Panc1 (cell line): ENCODE data around the gene OTC. TPM values are rescaled to one million over a fixed set of nuclear protein-coding genes. Genes with fewer than 3 reads are reported as not detected.

Source experiments
- ATAC-seq: fragments of 200-7000 bp; cut with Tn5 transposase; 2 replicates; pipeline ENCODE4 v1.9.1; 2020; ENCODE audit warnings: mild to moderate bottlenecking, moderate library complexity
- BruUV-seq: library from RNA; stranded (reverse); fragments of 400-500 nt; replicated peaks from 2 replicates; lab custom pipeline; 2021; lab: Mats Ljungman, UMichigan
- CTCF ChIA-PET: fragments of 300-600 bp; sonication (Branson Sonifier 250); formaldehyde crosslinking; loops from one replicate; lab custom pipeline; 2022; ENCODE audit warnings: antibody characterized with exemption; lab: Charles Lee
- POLR2A ChIA-PET: fragments of 300-600 bp; sonication (Branson Sonifier 250); formaldehyde crosslinking; loops from one replicate; lab custom pipeline; 2022; ENCODE audit warnings: antibody characterized with exemption; lab: Charles Lee
- DNase-seq: peaks from one replicate; pipeline ENCODE4 v3.0.0-alpha.2; 2010; ENCODE audit warnings: low read depth, low spot score
- H3K27ac ChIP-seq: 2 replicates; pipeline ENCODE4 v1.5.1; 2011; ENCODE audit warnings: mild to moderate bottlenecking, low read length, inconsistent platforms
- H3K27me3 ChIP-seq: fragments of 200-500 bp; sonication (Bioruptor generic); 2 replicates; pipeline ENCODE4 v1.6.0; 2014; ENCODE audit warnings: low read length, inconsistent platforms; ENCODE audit not compliant: control insufficient read depth, insufficient read depth
- H3K36me3 ChIP-seq: fragments of 200-500 bp; sonication (Bioruptor generic); 2 replicates; pipeline ENCODE4 v1.5.1; 2014; ENCODE audit warnings: inconsistent platforms, mild to moderate bottlenecking, low read length, moderate library complexity; ENCODE audit not compliant: control insufficient read depth, insufficient read depth
- H3K4me1 ChIP-seq: 2 replicates; pipeline ENCODE4 v1.5.1; 2011; ENCODE audit warnings: inconsistent platforms, mild to moderate bottlenecking, low read length, moderate library complexity; ENCODE audit not compliant: control insufficient read depth, insufficient read depth
- H3K4me3 ChIP-seq, 2 experiments: 2 replicates each; pipeline ENCODE4 v1.5.1; 2011 to 2012; ENCODE audit warnings: low read depth in 2 of 2, low read length in 2 of 2, mild to moderate bottlenecking in 2 of 2, inconsistent platforms in 1 of 2, moderate library complexity in 1 of 2
- H3K9me3 ChIP-seq: fragments of 200-500 bp; sonication (Bioruptor generic); 2 replicates; pipeline ENCODE4 v1.5.1; 2014; ENCODE audit warnings: low read depth, mild to moderate bottlenecking, inconsistent platforms, low read length, moderate library complexity; ENCODE audit not compliant: control insufficient read depth, insufficient read depth
- CTCF ChIP-seq: fragments of 450-650 bp; IDR thresholded peaks from 2 replicates; pipeline ENCODE4 v1.5.1; 2017; ENCODE audit warnings: mild to moderate bottlenecking
- POLR2AphosphoS5 ChIP-seq: IDR thresholded peaks from 2 replicates; pipeline ENCODE4 v1.6.1; 2012; ENCODE audit warnings: mild to moderate bottlenecking, low read depth, low read length, moderate library complexity
- REST ChIP-seq, 2 experiments: IDR thresholded peaks; 2 replicates each; pipeline ENCODE4 v1.6.1; 2011 to 2012; ENCODE audit warnings: low read depth in 2 of 2, control low read depth in 1 of 2, low read length in 1 of 2, mild to moderate bottlenecking in 1 of 2, moderate library complexity in 1 of 2; ENCODE audit not compliant: insufficient read depth in 1 of 2
- SIN3A ChIP-seq: IDR thresholded peaks from 2 replicates; pipeline ENCODE4 v1.6.1; 2012; ENCODE audit warnings: low read depth, mild to moderate bottlenecking, low read length, moderate library complexity, borderline replicate concordance; ENCODE audit not compliant: insufficient read depth
- TCF7L2 ChIP-seq: IDR thresholded peaks from 2 replicates; pipeline ENCODE4 v1.6.1; 2011; ENCODE audit warnings: mild to moderate bottlenecking, low read depth, low read length, inconsistent platforms
- in situ Hi-C: cut with HindIII; loops from 2 replicates; pipeline ENCODE4 v1.10.0; 2016; ENCODE audit warnings: low sequenced_read_pairs, low pct_unique_long_range_greater_than_20kb
- intact Hi-C: fragments of 100-400 bp; cut with micrococcal nuclease; formaldehyde crosslinking; loops from one replicate; pipeline ENCODE4 v1.10.0; 2022; ENCODE audit not compliant: unreplicated experiment
- total RNA-seq: library from RNA; stranded (reverse); gene quantifications from one replicate; pipeline ENCODE4 v1.2.1, GENCODE V29; 2021; ENCODE audit not compliant: unreplicated experiment

Gene OTC
- total RNA-seq, 1 experiment from 2014 or later, result not detected

- no peaks in the 10 kb centered on the region for H3K9me3 ChIP-seq
- no peaks in the 10 kb centered on the region for H3K36me3 ChIP-seq
- intact Hi-C loops (loop anchor here (10.0 kb wide), 1 partner anchor 111 kb away; no protein-coding TSS in a partner anchor), in situ Hi-C loops (no loop called here)
- DNase-seq (no peak), ATAC-seq (no peak)
- H3K4me1 ChIP-seq, result no peaks in the 10 kb centered on the region
- ChIA-PET POLR2A (no interaction called here), CTCF (no interaction called here)
- TF ChIP-seq CTCF (no peak), SIN3A (no peak), POLR2AphosphoS5 (no peak), REST (IDR thresholded peaks at IDR 0.05; ENCODE audit: insufficient read depth in 1 of 2, low read depth in 2 of 2, low read length in 1 of 2) (no peak), TCF7L2 (no peak)
- no peak overlapping the region for H3K27ac ChIP-seq
- H3K4me3 ChIP-seq, result no peak overlapping the region
- no peaks in the 10 kb centered on the region for H3K27me3 ChIP-seq
- BruUV-seq, result no TSS peak
These were observed 46.4 kb upstream of the OTC start for GRCh38 chrX:38305971-38306370.

GRCh38 chrX:38311743-38312142, 40.7 kb upstream of the OTC start:
- ATAC-seq, result no peak
- Histone ChIP-seq H3K4me3 (no peak overlapping the region), H3K36me3 (no peaks in the 10 kb centered on the region), H3K27ac (no peak overlapping the region), H3K4me1 (no peaks in the 10 kb centered on the region), H3K27me3 (no peaks in the 10 kb centered on the region), H3K9me3 (no peaks in the 10 kb centered on the region)
- TF ChIP-seq POLR2AphosphoS5 (no peak), CTCF (no peak), REST (IDR thresholded peaks at IDR 0.05; ENCODE audit: insufficient read depth in 1 of 2, low read depth in 2 of 2, low read length in 1 of 2) (no peak), TCF7L2 (no peak), SIN3A (no peak)
- in situ Hi-C loops (no loop called here), intact Hi-C loops (no loop called here)
- no TSS peak for BruUV-seq
- POLR2A ChIA-PET, result no interaction called here
- CTCF ChIA-PET, result no interaction called here
- no peak for DNase-seq
